Smooth muscle cell (in vitro differentiated cells): ENCODE results near the gene NFIC. TPM values are rescaled to one million over a fixed set of nuclear protein-coding genes. Genes with fewer than 3 reads are reported as not detected.

ENCODE experiments used
- DNase-seq: peaks from one replicate; lab custom pipeline; 2025; ENCODE audit not compliant: unreplicated experiment; lab: John Stamatoyannopoulos, UW
- H2AFZ ChIP-seq: fragments of 200-600 bp; sonication (generic); 2 replicates; pipeline ENCODE4 v1.6.0; 2016; ENCODE audit warnings: antibody characterized with exemption, low read depth, mild to moderate bottlenecking
- H3F3A ChIP-seq: fragments of 200-600 bp; sonication (generic); 2 replicates; pipeline ENCODE4 v1.6.0; 2017; ENCODE audit warnings: antibody characterized with exemption, low read depth
- H3K27ac ChIP-seq: fragments of 200-600 bp; sonication (generic); 2 replicates; pipeline ENCODE4 v1.5.1; 2016; ENCODE audit warnings: low read depth, mild to moderate bottlenecking
- H3K27me3 ChIP-seq: fragments of 200-600 bp; sonication (generic); 2 replicates; pipeline ENCODE4 v1.6.1; 2016; ENCODE audit warnings: low read depth, mild to moderate bottlenecking
- H3K36me3 ChIP-seq: fragments of 200-600 bp; sonication (generic); 2 replicates; pipeline ENCODE4 v1.5.1; 2016; ENCODE audit warnings: low read depth
- H3K4me1 ChIP-seq: fragments of 200-600 bp; sonication (generic); 2 replicates; pipeline ENCODE4 v1.5.1; 2016; ENCODE audit warnings: low read depth
- H3K4me2 ChIP-seq: fragments of 200-600 bp; sonication (generic); 2 replicates; pipeline ENCODE4 v1.6.0; 2016; ENCODE audit warnings: mild to moderate bottlenecking
- H3K4me3 ChIP-seq: fragments of 200-600 bp; sonication (generic); 2 replicates; pipeline ENCODE4 v1.5.1; 2016; ENCODE audit warnings: mild to moderate bottlenecking
- H3K79me2 ChIP-seq: fragments of 200-600 bp; sonication (generic); 2 replicates; pipeline ENCODE4 v1.6.0; 2016; ENCODE audit warnings: low read depth, mild to moderate bottlenecking
- H3K9ac ChIP-seq: fragments of 200-600 bp; sonication (generic); 2 replicates; pipeline ENCODE4 v1.6.0; 2016; ENCODE audit warnings: low read depth
- H3K9me3 ChIP-seq: fragments of 200-600 bp; sonication (generic); replicated peaks from 2 replicates; pipeline ENCODE4 v1.5.1; 2016; ENCODE audit warnings: low read depth
- H4K20me1 ChIP-seq: fragments of 200-600 bp; sonication (generic); 2 replicates; pipeline ENCODE4 v1.6.0; 2016; ENCODE audit warnings: low read depth
- WGBS: methylation state at CpG from one replicate; pipeline ENCODE4 v1.1.7; 2016; ENCODE audit warnings: low lambda C conversion rate; 5-methylcytosine and 5-hydroxymethylcytosine counted together
- polyA plus RNA-seq: library from polyadenylated mRNA; unstranded; fragments of >200 nt; fragmentation: Nextera tagmentation; extraction: Ambion mirVana; gene quantifications from 2 replicates; pipeline ENCODE4 v1.2.1, GENCODE V29; 2016
- total RNA-seq: library from RNA; depleted of rRNA; stranded (reverse); fragments of >200 nt; gene quantifications from 2 replicates; pipeline ENCODE4 v1.2.3, GENCODE V29; 2014
- TF ChIP-seq, protein P1 (sequence below): fragments of 200-600 bp; sonication (generic); IDR thresholded peaks from 2 replicates; pipeline ENCODE4 v1.5.1; 2017; ENCODE audit warnings: borderline replicate concordance, mild to moderate bottlenecking, antibody characterized with exemption; ENCODE audit not compliant: insufficient read depth, poor library complexity, severe bottlenecking

The NFIC gene
- total and polyA plus RNA-seq, 2 experiments from 2014 or later: 7.9 to 33.2 TPM

GRCh38 chr19:3492919-3493318, 126.5 kb downstream of the NFIC start:
- TF ChIP-seq, protein P1, sequence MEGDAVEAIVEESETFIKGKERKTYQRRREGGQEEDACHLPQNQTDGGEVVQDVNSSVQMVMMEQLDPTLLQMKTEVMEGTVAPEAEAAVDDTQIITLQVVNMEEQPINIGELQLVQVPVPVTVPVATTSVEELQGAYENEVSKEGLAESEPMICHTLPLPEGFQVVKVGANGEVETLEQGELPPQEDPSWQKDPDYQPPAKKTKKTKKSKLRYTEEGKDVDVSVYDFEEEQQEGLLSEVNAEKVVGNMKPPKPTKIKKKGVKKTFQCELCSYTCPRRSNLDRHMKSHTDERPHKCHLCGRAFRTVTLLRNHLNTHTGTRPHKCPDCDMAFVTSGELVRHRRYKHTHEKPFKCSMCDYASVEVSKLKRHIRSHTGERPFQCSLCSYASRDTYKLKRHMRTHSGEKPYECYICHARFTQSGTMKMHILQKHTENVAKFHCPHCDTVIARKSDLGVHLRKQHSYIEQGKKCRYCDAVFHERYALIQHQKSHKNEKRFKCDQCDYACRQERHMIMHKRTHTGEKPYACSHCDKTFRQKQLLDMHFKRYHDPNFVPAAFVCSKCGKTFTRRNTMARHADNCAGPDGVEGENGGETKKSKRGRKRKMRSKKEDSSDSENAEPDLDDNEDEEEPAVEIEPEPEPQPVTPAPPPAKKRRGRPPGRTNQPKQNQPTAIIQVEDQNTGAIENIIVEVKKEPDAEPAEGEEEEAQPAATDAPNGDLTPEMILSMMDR: no peak
- no peaks in the 10 kb centered on the region for H3K4me1 ChIP-seq
- 94% methylated on average over 16 of the region's 16 CpGs for WGBS
- no peaks in the 10 kb centered on the region for H4K20me1 ChIP-seq
- H3K9ac ChIP-seq: no peak overlapping the region
- no peak overlapping the region for H3K4me3 ChIP-seq
- no peaks in the 10 kb centered on the region for H3F3A ChIP-seq
- no peaks in the 10 kb centered on the region for H3K9me3 ChIP-seq
- DNase-seq: no peak
- no peak overlapping the region for H2AFZ ChIP-seq
- H3K36me3 ChIP-seq: no peaks in the 10 kb centered on the region
- no peak overlapping the region for H3K4me2 ChIP-seq
- H3K27ac ChIP-seq: no peak overlapping the region
- H3K27me3 ChIP-seq: no peaks in the 10 kb centered on the region
- H3K79me2 ChIP-seq: peaks cover 7% of the 10 kb centered on the region

- Histone ChIP-seq H3K79me2 (peaks cover 12% of the 10 kb centered on the region), H3K4me2 (no peak overlapping the region), H4K20me1 (no peaks in the 10 kb centered on the region), H3K4me1 (no peaks in the 10 kb centered on the region), H3K27ac (no peak overlapping the region), H3K27me3 (no peaks in the 10 kb centered on the region), H2AFZ (no peak overlapping the region), H3K9ac (no peak overlapping the region), H3F3A (no peaks in the 10 kb centered on the region), H3K9me3 (no peaks in the 10 kb centered on the region), H3K36me3 (no peaks in the 10 kb centered on the region), H3K4me3 (no peak overlapping the region)
- WGBS: 96% methylated on average over 8 of the region's 14 CpGs
- TF ChIP-seq, protein P1: no peak
- DNase-seq: no peak
Measured at GRCh38 chr19:3493651-3494050, 127.3 kb downstream of the NFIC start.

DNA sequence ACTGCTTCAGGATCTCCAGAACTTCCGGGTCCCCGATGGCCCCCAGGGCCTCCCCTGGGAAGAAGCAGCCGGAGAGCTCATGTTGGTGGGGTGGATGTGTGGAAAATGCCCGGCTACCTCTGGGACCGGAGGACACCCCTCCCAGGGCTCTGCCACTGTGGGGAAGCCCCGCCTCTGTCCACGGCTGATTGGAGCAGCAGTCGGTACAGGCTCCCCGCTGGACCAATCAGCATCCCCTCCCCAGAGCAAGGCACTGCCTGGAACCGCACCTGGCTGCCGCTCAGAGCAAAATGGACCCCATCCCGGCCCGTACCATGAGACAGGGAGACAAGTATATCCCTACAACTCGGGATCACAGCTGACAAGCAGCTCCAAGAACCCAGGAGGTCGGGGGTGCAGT, 127.7 kb downstream of the NFIC start:
- TF ChIP-seq, protein P1: no peak
- H3K36me3 ChIP-seq: no peaks in the 10 kb centered on the region
- WGBS: 92% methylated on average over 12 of the region's 15 CpGs
- H3K4me2 ChIP-seq: no peak overlapping the region
- H3K27ac ChIP-seq: no peak overlapping the region
- DNase-seq: no peak
- H3F3A ChIP-seq: no peaks in the 10 kb centered on the region
- H3K27me3 ChIP-seq: no peaks in the 10 kb centered on the region
- no peak overlapping the region for H3K4me3 ChIP-seq
- H3K9ac ChIP-seq: no peak overlapping the region
- H3K9me3 ChIP-seq: no peaks in the 10 kb centered on the region
- peaks cover under 1% of the 10 kb centered on the region for H3K4me1 ChIP-seq
- H4K20me1 ChIP-seq: no peaks in the 10 kb centered on the region
- no peak overlapping the region for H2AFZ ChIP-seq
- peaks cover 16% of the 10 kb centered on the region for H3K79me2 ChIP-seq

DNA sequence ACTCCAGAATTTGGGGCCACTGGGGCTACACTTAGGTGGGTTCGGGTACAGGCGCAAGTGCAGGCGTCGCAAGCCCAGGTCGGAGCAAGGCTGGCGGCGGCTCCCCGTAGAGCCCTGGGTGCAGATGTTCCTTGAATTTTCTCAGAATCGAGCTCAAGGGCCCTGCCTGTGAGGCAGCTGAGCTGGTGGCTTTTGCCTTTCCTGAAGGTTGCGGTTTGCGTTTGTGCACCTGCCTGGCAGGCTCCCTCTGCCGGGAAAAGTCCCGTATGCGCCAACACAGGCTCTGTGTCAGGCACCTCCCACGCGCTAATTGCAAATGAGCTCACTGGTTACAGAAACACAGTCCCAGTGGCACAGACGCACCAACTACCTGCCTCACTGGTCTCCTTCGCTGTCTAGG, 128.2 kb downstream of the NFIC start:
- TF ChIP-seq, protein P1: no peak
- 98% methylated on average over 18 of the region's 18 CpGs for WGBS

More for the DNA sequence above, 128.2 kb downstream of the NFIC start:
- Histone ChIP-seq H3K4me3 (no peak overlapping the region), H3K9me3 (no peaks in the 10 kb centered on the region), H4K20me1 (no peaks in the 10 kb centered on the region), H2AFZ (no peak overlapping the region), H3K9ac (no peak overlapping the region), H3K4me2 (no peak overlapping the region), H3K27ac (no peak overlapping the region), H3K36me3 (no peaks in the 10 kb centered on the region), H3K4me1 (peaks cover 5% of the 10 kb centered on the region), H3F3A (no peaks in the 10 kb centered on the region), H3K79me2 (peaks cover 21% of the 10 kb centered on the region), H3K27me3 (no peaks in the 10 kb centered on the region)
- no peak for DNase-seq
